ENCODE measurements around the gene ZNF318.
"Not testable (repeated sequence)": the region's sequence is repeated elsewhere in the genome, so short reads cannot be mapped to it uniquely, and the experiment has no call there.

ZNF318 gene

GRCh38 chr6:43331891-43332290 lies 37.6 kb downstream of the ZNF318 start:
- DNase-seq = peak; percentile 72 to 81

DNA sequence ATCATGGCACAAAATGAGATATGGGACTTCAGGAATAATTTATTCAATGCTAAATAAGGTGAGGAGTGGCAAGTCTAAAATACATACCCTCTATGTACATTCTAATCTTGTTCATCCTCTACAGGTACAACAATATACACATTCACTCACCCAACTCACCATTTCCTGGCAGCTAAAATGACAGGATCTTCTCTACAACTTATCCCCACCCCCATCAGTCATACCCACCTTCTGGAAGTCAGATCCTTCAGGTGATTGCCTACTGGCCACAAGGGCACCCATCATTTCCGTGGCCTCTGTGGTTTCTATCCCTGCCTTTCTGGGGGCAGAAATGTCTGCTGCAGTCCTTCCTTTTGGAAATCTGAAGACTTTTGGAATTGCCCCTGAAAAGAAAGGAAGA lies 38.0 kb downstream of the ZNF318 start:
- DNase-seq = no peak

DNA sequence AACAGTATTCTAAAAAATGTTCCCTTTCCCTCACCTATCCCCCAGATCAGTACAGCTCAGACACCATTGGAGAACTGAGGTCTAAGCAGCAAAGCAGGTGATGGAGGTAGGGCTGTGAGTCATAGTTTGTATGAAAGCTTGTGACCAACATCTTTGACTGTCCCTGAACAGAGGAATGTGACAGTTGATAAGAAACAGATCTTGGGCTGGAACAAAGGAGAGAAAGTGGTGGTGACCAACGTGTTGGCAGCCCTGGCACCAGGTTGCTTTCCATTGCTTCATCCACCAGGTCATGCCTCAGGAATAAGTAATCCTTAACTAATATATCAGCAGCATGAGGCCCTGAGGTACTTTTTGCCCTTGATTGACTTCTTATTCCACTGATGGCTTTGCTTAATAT lies 40.9 kb downstream of the ZNF318 start:
- no peak for DNase-seq

DNA sequence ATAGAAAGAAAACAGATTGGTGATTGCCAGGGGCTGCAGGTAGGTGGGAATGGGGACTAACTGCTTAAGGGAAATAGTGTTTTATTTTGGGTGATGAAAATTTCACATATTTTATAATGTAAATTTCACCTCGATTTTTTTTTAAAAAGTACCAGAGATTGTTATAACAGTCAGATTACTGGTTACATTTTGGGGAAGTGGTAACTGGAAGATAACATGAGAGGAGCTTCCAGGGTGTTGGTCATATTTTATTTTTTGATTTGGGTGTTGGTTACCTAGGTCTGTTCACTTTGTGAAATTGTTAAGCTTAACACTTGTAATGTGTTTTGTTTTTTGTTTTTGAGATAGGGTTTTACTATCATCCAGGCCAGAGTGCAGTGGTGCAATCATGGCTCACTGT lies 43.6 kb downstream of the ZNF318 start:
- DNase-seq = no peak

- no peak for DNase-seq
Measured at GRCh38 chr6:43318011-43318410, 51.4 kb downstream of the ZNF318 start.

GRCh38 chr6:43313813-43314212 lies 55.6 kb downstream of the ZNF318 start:
- no peak for DNase-seq

DNA sequence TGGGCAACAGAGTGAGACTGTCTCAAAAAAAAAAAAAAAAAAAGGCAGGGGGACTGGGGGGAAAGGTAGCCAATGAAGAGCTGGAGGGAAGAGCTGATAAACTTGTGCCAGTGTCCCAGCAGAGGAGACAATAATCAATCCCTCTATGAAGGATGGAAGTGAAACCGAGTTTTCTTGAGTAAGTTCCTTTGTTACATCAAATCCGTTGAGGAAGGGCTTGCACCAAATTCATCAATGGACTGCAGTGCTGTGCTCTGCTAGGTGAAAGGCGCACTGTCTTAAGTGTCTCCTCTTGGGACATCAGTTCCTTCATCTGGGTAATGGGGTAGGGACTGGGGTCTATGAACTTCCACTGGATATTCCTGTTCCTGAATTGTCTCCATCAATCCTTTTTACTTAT lies 57.8 kb downstream of the ZNF318 start:
- DNase-seq = no peak

- peak; percentile 83 to 84 for DNase-seq
Measured at GRCh38 chr6:43310624-43311023, 58.8 kb downstream of the ZNF318 start.

GRCh38 chr6:43310134-43310533 lies 59.3 kb downstream of the ZNF318 start:
- no peak for DNase-seq

DNA sequence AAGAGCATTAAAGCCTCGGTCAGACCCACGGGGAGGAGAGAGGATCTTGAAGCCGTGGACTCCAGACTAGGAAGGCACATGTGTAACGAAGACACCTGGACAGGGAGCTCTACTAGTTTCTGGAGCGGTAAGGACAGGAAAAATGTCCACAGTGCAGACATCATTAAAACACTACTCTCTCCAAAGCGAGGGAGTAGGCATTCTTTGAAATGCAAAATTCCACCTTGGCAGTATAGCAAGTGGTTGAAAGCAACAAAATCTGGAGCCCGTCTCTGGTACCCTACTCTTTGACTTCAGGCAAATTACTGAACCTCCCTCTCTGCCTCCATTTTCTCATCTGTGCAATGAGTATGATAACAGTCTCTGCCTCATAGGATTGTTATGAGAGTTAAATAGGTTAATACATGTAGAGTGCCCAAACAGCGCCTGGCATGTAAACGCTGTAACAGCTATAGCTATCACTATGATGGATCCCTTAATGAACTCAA lies 60.4 kb downstream of the ZNF318 start:
- DNase-seq = no peak

- no peak for DNase-seq
Measured at GRCh38 chr6:43308101-43308989, 61.1 kb downstream of the ZNF318 start, which contains the start of gene CRIP3. Gene CRIP3, minus strand, starts transcription at chr6:43308826. Its CDS starts 34 bp downstream, at chr6:43308792.

DNA sequence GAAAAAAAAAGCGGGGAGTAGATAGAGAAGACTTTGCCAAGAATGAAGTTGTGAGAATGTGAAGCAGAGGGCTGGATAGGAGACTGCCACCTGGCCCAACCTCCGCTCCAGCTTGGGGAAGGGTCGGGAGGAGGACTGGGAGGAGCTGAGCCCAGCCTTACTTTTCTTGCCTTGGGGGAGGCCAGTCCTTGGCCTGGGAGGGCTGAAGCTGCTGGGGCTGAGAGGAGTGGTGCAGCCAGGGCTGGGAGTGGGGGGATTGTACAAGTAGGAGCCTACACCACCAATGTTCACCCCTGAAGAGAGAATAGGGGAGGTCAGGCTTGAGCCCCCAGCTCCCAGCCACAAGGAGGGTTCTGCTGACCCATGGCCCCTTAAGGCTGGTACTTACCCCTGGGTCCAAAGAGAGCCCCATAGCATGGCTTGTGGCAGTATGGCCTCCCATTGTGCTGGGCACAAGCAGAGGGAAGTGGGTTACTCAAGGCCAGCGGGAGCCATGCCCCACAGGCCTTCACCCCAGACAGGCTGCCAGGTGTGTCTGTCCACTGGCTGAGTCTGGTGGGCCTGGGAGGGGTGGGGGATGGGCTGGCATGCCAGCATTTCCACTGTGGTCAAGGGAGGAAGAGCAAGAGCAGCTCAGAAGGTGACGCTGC lies 61.9 kb downstream of the ZNF318 start:
- DNase-seq = no peak

DNA sequence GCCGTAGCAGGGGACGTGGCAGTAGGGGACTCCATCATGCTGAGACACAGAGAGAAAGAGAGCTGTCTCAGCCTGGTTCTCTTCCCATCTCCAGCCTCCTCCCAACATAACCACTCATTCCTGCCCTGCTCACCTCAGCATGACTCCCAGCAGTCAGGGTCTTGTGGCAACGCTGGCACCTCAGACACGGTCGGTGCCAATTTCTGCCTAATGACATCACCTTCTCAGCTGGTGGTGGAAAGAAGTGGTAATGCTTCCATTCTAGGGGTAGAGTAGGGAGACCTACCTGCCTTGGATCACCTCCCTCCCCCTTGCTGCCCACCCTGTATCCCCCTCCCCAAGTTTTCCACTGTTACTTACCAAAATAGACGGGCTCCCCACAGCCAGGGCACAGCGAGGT lies 63.4 kb downstream of the ZNF318 start:
- DNase-seq = no peak

DNA sequence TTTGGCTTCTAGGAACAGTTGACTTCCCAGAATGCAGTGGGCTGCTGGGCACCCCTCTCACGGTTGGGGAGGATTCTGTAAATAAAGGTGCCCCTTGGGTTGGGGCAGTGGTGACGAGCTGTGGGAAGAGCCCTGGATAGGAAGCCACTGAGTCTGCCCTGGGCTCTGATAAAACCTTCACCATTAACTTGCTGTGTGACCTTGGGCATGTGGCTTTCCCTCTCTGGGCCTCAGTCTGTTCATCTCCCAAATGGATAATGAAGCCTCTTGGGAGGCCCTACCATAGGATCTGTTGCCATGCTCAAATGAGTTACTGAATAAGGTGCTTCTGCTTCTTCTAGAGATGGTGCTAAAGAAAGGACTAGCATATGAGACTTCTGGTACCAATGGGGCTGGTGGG lies 64.6 kb downstream of the ZNF318 start:
- DNase-seq = no peak

- DNase-seq = no peak
Measured at GRCh38 chr6:43304361-43304760, 65.1 kb downstream of the ZNF318 start.

GRCh38 chr6:43303751-43304331 lies 65.6 kb downstream of the ZNF318 start:
- no peak for DNase-seq

GRCh38 chr6:43303006-43303405 lies 66.4 kb downstream of the ZNF318 start:
- DNase-seq = not testable (repeated sequence)

GRCh38 chr6:43302126-43302525 lies 67.3 kb downstream of the ZNF318 start:
- no peak for DNase-seq

- no peak for DNase-seq
Measured at GRCh38 chr6:43301081-43301870, 68.2 kb downstream of the ZNF318 start.

- no peak for DNase-seq
Measured at GRCh38 chr6:43299338-43300293, 69.8 kb downstream of the ZNF318 start.

DNA sequence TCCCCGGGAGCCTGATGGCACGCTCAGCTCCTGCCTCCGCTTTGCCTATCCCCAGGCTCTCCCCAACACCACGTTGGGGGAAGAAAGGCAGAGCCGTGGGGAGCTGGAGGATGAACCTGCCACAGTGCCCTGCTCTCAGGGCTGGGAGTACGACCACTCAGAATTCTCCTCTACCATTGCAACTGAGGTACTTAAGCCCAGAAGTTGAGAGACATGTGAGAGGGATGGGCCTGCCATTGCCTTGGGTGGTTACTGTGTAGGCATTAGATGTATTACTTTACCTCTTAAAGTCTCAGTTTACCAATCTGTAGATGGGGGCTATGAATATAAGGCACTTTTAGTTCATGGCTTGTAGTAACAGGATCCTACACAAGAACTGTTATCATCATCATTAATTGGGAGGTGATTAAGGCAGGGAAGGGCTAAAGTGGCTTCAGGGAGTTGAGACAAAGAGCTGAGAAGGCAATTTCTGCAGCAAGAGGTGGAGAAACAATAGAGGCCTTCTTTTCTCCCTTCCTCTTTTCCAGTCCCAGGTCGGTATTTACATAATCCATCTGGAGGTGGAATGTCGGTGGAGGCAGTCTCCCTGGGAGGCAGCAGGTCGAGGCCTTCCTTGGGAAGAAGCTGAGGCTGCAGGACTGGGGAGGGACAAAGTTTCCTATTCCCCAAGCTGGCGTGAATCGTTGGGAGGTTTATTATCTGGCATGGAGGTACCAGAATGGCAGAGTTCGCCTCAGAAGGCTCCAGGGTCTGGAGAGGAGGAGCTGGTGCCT lies 70.7 kb downstream of the ZNF318 start:
- DNase-seq = no peak

Data from AML-193 (cell line).